Sigmoid colon (tissue), 7 donors: ENCODE results near the gene CD247. TPM values are rescaled to one million over a fixed set of nuclear protein-coding genes. Genes with fewer than 3 reads are reported as not detected.
A peak's percentile ranks its signal among the peaks of the same experiment; 100 is the strongest.

ENCODE experiments used
- DNase-seq: peaks from one replicate; pipeline ENCODE4 v3.0.0-alpha.2; 2019
- H3K27ac ChIP-seq, 4 donors: fragments of 200-600 bp; sonication (generic); one replicate each; pipeline ENCODE4 v1.5.1; 2016 to 2019; ENCODE audit warnings: mild to moderate bottlenecking in 1 of 4
- H3K27me3 ChIP-seq, 3 donors: fragments of 200-600 bp; sonication (generic); one replicate each; pipeline ENCODE4 v1.5.1; 2019; ENCODE audit warnings: mild to moderate bottlenecking in 1 of 3
- H3K36me3 ChIP-seq, 4 donors: fragments of 200-600 bp; sonication (generic); one replicate each; pipeline ENCODE4 v1.5.1; 2016 to 2019
- H3K4me1 ChIP-seq, 4 donors: fragments of 200-600 bp; sonication (generic); one replicate each; pipeline ENCODE4 v1.5.1; 2017 to 2019
- H3K4me3 ChIP-seq, 4 donors: fragments of 200-600 bp; sonication (generic); one replicate each; pipeline ENCODE4 v1.5.1; 2017 to 2019; ENCODE audit warnings: mild to moderate bottlenecking in 2 of 4, moderate library complexity in 1 of 4
- H3K9me3 ChIP-seq, 4 donors: fragments of 200-600 bp in 3 of 4; sonication (generic) in 3 of 4; one replicate each; pipeline versions ENCODE4 v1.5.1 to v1.6.1; 2013 to 2019
- CTCF ChIP-seq, 4 experiments: fragments of 450-650 bp in 3 of 4; fragments of 200-600 bp in 1 of 4; IDR thresholded peaks; one replicate each; pipeline ENCODE4 v1.5.1; 2016 to 2019; ENCODE audit warnings: antibody characterized with exemption in 4 of 4, mild to moderate bottlenecking in 3 of 4, moderate library complexity in 2 of 4
- EP300 ChIP-seq, 4 donors: sonication (generic); formaldehyde crosslinking; IDR thresholded peaks; one replicate each; pipeline ENCODE4 v1.6.1; 2017; ENCODE audit warnings: antibody characterized with exemption in 4 of 4
- POLR2A ChIP-seq, 2 donors: fragments of 450-650 bp; IDR thresholded peaks; one replicate each; pipeline ENCODE4 v1.6.1; 2016; ENCODE audit warnings: antibody characterized with exemption in 2 of 2, mild to moderate bottlenecking in 2 of 2, moderate library complexity in 2 of 2
- POLR2AphosphoS5 ChIP-seq, 4 donors: sonication (generic); formaldehyde crosslinking; IDR thresholded peaks; one replicate each; pipeline ENCODE4 v1.6.1; 2017; ENCODE audit warnings: antibody characterized with exemption in 4 of 4
- WGBS, 2 donors: extraction: QIAGEN DNeasy Blood & Tissue Kit; methylation state at CpG; one replicate each; pipeline ENCODE4 v1.1.7; 2013; 5-methylcytosine and 5-hydroxymethylcytosine counted together
- intact Hi-C: fragments of 100-400 bp; cut with DNase I; formaldehyde crosslinking; loops from one replicate; pipeline ENCODE4 v1.15.1; 2023
- polyA plus RNA-seq, 3 donors: library from polyadenylated mRNA; stranded (reverse); fragments of 200-250 nt; gene quantifications; one replicate each; pipeline ENCODE4 v1.2.3, GENCODE V29; 2013
- total RNA-seq, 4 donors: library from RNA; depleted of rRNA; stranded (reverse); fragments of >200 nt; gene quantifications; one replicate each; pipeline ENCODE4 v1.1.0, GENCODE V29; 2016
- donor health status: healthy with polysubstance abuse.
- donor health status: Bipolar disorder and iron deficiency.
- donor health status: healthy.

Gene CD247
- total and polyA plus RNA-seq, 7 donors: 0.36 to 20.3 (median 1.4) TPM; not detected in 3

- peak; percentile 25 for DNase-seq
- H3K4me3 ChIP-seq: no peak overlapping the region
- no peak overlapping the region for H3K27ac ChIP-seq
- WGBS, 2 donors: 87 to 94% methylated on average over 8 of the region's 8 CpGs
- intact Hi-C loops: loop anchor here (5.0 to 10.0 kb wide), 4 partner anchors 75 to 552 kb away; no protein-coding TSS in a partner anchor
- no peaks in the 10 kb centered on the region for H3K36me3 ChIP-seq
- TF ChIP-seq POLR2AphosphoS5 (IDR thresholded peaks at IDR 0.05) (no peak), POLR2A (IDR thresholded peaks at IDR 0.05) (no peak), EP300 (IDR thresholded peaks at IDR 0.05) (no peak), CTCF (IDR thresholded peaks at IDR 0.05) (no peak)
- H3K27me3 ChIP-seq: no peaks in the 10 kb centered on the region
- H3K9me3 ChIP-seq: no peaks in the 10 kb centered on the region
- H3K4me1 ChIP-seq: peaks cover 0 to 8% (median 5%) of the 10 kb centered on the region in 4 donors
These were observed 61.4 kb downstream of the CD247 start for GRCh38 chr1:167456926-167457325.

GRCh38 chr1:167456524-167456923 lies 61.8 kb downstream of the CD247 start:
- Histone ChIP-seq H3K4me3 (peak overlapping the region in 1 of 4 donors; percentile 65), H3K27ac (peak overlapping the region; percentile 76 to 87 (median 80))
- 90 to 93% methylated on average over 5 of the region's 5 CpGs for WGBS, 2 donors

GRCh38 chr1:167455786-167456446 lies 62.4 kb downstream of the CD247 start:
- Histone ChIP-seq H3K4me1 (peaks cover 0 to 8% (median 5%) of the 10 kb centered on the region in 4 donors), H3K9me3 (no peaks in the 10 kb centered on the region), H3K27me3 (no peaks in the 10 kb centered on the region), H3K4me3 (peak overlapping the region; percentile 53 to 81 (median 72)), H3K27ac (peak overlapping the region; percentile 76 to 87 (median 80)), H3K36me3 (no peaks in the 10 kb centered on the region)
- WGBS, 2 donors: 3 to 4% methylated on average over 23 of the region's 23 CpGs
- peak; percentile 65 for DNase-seq
- no peak for TF ChIP-seq POLR2AphosphoS5 (IDR thresholded peaks at IDR 0.05)
- no peak for TF ChIP-seq EP300 (IDR thresholded peaks at IDR 0.05)
- TF ChIP-seq POLR2A (IDR thresholded peaks at IDR 0.05): no peak
- TF ChIP-seq CTCF (IDR thresholded peaks at IDR 0.05): no peak
- intact Hi-C loops: loop anchor here (5.0 to 10.0 kb wide), 4 partner anchors 76 to 551 kb away; no protein-coding TSS in a partner anchor

More at GRCh38 chr1:167456524-167456923, 61.8 kb downstream of the CD247 start:
- DNase-seq: peak; percentile 59
- TF ChIP-seq CTCF (IDR thresholded peaks at IDR 0.05): no peak
- no peak for TF ChIP-seq EP300 (IDR thresholded peaks at IDR 0.05)
- TF ChIP-seq POLR2AphosphoS5 (IDR thresholded peaks at IDR 0.05): no peak
- TF ChIP-seq POLR2A (IDR thresholded peaks at IDR 0.05): no peak
- H3K36me3 ChIP-seq: no peaks in the 10 kb centered on the region
- no peaks in the 10 kb centered on the region for H3K9me3 ChIP-seq
- H3K4me1 ChIP-seq: peaks cover 0 to 8% (median 5%) of the 10 kb centered on the region in 4 donors
- intact Hi-C loops: loop anchor here (5.0 to 10.0 kb wide), 4 partner anchors 76 to 552 kb away; no protein-coding TSS in a partner anchor
- H3K27me3 ChIP-seq: no peaks in the 10 kb centered on the region

- H3K4me1 ChIP-seq: peaks cover 0 to 8% (median 5%) of the 10 kb centered on the region in 4 donors
- DNase-seq: peak; percentile 82
- 0% methylated on average over 85 of the region's 85 CpGs for WGBS, 2 donors
- H3K9me3 ChIP-seq: no peaks in the 10 kb centered on the region
- H3K27me3 ChIP-seq: no peaks in the 10 kb centered on the region
- peak overlapping the region; percentile 76 to 87 (median 80) for H3K27ac ChIP-seq
- TF ChIP-seq POLR2A (IDR thresholded peaks at IDR 0.05) (peak in 1 of 2 donors; percentile 19), POLR2AphosphoS5 (IDR thresholded peaks at IDR 0.05) (peak in 2 of 4 donors; percentile 73 to 77), EP300 (IDR thresholded peaks at IDR 0.05) (no peak)
- H3K4me3 ChIP-seq: peak overlapping the region; percentile 53 to 81 (median 72)
- no peaks in the 10 kb centered on the region for H3K36me3 ChIP-seq
- intact Hi-C loops: loop anchor here (5.0 to 10.0 kb wide), 4 partner anchors 77 to 550 kb away; no protein-coding TSS in a partner anchor
These were observed 63.2 kb downstream of the CD247 start for GRCh38 chr1:167454894-167455785.
